ENCODE data around the gene CDKN1B. TPM values are rescaled to one million over a fixed set of nuclear protein-coding genes. Genes with fewer than 3 reads are reported as not detected.

The CDKN1B gene
- polyA plus RNA-seq, 4 donors = 59.1 to 80.7 (median 68.4) TPM

DNA sequence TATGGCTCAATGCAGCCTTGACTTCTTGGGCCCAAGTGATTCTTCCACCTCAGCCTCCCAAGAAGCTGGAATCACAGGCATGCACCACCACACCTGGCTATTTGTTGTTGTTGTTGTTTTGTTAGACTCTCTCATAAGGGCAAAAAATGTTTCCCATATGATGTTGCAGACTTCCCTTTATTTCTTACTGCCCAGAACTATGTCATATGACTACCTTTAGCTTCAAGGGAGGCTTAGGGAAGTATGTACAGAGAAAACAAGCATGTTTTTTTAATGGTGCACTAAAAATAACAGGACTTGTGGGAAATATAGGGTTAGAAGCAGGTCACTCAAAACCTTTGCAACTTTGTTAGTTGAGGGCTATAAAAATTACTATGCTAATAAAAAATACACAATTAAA, 16.9 kb upstream of the CDKN1B start:
- DNase-seq (ENCODE audit: low read depth in 4 of 4, low spot score in 3 of 4) = no peak

DNA sequence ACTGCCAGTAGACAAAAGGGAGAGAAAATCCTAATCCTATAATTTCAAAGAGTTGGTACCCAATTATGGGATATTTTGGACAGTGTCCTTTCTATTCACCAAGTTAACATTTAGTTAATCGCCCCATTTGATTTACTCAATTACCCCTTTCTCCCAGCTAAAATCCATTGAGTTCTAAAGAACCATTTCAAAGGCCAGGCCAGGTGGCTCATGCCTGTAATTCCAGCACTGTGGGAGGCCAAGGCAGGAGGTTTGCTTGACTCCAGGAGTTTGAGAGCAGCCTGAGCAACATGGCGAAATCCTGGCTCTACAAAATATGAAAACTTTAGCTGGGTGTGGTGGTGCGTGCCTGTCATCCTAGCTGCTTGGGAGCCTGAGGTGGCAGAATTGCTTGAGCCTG, 15.7 kb upstream of the CDKN1B start:
- no peak for DNase-seq (ENCODE audit: low read depth in 4 of 4, low spot score in 3 of 4)

DNA sequence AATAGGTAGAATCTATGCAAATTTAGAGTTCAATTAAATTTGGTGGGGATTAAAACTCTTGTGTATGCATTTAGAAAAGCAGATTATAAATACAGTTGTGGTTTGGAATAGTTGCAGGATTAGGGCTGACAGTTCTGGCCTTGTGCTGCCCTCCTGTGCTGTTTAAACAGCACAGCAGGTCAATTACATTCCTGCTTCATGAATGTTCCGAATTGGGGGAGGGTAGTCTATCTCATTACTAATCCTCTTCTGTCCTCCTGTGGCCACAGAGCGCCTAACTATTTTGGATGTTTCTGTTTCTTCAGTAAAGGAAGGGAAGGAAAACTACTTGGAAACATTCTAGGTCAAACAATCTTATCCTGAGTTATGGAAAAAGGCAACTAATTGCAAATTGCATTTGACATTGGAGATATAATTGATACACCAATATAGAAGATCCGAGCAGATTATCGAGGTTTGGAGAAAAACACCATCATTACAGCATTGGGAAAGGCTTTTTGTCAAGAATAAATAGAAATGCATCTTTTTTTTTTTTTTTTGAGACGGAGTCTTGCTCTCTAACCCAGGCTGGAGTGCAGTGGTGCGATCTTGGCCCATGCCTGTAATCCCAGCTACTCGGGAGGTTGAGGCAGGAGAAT, 12.5 kb upstream of the CDKN1B start:
- peak in 1 of 4 donors; percentile 78 for DNase-seq (ENCODE audit: low read depth in 4 of 4, low spot score in 3 of 4)

DNA sequence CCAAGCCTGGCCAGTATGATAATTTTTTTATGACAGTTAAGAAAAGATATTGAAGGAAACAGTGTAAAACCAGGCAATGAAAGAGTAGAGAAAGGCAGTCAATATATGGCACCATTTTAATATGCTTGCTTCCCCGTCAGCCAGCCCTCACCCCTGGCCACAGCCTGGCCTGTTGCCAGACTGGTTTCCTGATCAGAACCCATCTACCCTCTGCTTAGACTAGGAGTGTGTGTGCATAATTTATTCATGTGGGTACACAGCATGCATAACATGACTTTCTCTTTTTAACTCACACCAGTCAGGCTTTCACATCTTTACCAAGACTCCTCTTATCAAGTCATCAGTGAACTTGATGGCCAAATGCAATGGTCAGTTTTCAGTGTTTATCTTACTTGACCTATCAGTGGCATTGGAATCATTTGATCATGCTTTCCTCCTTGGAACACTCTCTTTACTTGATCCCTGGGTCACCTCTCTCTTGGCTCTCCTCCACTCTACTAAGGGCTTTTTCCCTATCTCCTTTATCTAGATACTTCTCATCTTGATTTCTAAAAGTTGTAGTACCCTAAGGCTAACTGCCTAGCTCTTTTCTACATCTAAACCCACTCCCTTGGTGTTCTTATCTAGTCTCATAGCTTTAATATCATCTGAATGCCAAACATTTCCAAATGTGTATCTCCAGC, 11.2 kb upstream of the CDKN1B start:
- no peak for DNase-seq (ENCODE audit: low read depth in 4 of 4, low spot score in 3 of 4)

DNA sequence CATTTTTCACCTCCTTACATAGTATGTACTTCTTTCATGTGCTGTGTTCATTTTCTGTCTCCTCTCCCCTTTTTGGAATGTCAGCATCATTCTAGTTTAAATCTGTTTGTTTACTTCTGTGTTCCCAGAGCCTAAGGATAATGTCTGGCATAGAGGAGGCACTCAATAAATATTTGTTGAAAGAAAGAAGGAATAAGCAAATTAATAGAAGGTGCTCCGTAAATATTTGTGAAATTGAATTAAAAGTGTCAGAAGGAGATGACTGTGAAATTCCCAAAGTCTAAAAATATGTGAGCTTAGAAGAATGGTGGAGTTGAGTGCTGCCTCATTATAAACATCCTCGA, 3.3 kb upstream of the CDKN1B start:
- no peak for DNase-seq (ENCODE audit: low read depth in 4 of 4, low spot score in 3 of 4)

DNA sequence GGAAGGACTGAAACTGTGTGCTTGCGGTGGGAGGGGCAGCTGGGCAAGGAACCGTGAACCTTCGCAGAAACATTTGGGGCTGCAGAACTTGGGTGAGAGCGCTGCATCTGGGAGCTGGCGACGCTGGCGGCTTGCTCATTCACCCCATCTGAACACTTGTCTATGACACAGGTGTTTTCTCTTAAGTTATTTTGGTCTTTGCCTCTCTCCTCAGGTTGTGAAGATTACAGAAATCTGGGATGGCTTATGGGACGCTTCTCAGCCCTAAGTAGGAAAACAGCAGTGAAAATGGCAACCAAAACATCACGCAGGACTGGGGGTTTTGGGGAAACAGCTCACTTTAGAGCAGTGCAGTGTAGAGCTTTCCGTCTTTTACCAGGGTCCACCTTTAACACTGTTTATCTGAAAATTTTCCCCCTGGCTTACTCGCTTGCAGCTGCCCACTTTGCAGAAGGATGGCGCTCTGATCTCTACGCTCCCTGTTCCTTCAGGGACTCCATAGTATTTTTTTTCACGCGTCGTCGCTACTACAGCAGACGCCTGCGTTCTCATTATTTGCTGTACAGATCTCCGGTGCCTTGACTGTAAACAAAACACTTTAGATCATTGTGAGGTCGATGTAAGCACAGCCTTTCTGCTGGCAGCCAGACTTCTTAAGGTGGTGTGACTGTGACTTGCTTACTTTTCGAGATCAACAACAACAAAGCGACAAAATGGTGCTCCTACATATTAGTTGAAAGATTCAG, 2.7 kb upstream of the CDKN1B start:
- DNase-seq (ENCODE audit: low read depth in 4 of 4, low spot score in 3 of 4) = no peak

DNA sequence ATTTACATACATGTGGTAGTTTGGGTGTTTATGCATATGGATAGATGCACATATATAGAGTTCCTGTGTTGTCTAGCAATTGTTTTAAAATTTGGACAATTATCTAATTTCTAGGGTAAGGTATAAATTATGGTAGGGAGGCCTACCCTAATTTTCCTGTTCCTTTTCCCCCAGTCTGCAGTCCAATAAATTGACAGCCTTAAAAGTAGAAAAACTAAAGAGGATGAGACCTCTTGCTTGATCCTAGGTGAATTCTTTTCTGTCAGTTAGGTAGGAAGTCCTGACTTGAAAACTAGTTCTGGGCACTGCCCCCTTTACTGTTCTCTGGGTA, 2.1 kb upstream of the CDKN1B start:
- no peak for DNase-seq (ENCODE audit: low read depth in 4 of 4, low spot score in 3 of 4)

DNA sequence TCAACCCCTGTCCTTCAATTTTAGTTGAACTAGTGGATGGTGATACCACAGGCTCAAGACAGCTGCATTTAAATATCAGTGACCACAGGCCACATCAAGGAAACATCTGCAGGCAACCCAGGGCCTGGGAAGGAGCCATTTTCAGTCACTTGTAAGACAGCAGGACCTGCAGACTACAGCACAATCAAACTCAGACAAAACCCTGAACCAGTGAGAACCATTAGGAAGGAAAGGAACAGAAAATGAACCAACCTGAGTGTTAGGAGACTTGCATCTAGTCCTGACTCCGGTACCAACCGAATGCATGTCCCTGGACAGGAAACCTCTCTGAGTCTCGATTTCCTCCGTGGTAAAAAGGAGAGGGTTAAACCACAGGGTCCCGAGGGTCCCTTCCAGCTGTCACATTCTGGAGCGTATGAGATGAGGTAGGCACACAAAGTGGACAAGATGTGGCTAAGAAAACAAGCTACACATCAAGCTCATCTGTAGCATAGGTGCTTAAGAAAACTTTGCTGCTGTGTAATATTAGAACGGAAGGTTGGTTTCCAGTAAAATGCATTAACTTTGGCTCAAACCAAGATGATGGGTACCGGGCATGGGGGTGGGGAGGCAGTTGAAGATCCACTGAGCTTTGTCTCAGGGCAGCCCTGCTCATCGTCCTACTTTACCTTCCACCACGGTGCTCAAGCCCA, 1.6 kb upstream of the CDKN1B start:
- no peak for DNase-seq (ENCODE audit: low read depth in 4 of 4, low spot score in 3 of 4)

DNA sequence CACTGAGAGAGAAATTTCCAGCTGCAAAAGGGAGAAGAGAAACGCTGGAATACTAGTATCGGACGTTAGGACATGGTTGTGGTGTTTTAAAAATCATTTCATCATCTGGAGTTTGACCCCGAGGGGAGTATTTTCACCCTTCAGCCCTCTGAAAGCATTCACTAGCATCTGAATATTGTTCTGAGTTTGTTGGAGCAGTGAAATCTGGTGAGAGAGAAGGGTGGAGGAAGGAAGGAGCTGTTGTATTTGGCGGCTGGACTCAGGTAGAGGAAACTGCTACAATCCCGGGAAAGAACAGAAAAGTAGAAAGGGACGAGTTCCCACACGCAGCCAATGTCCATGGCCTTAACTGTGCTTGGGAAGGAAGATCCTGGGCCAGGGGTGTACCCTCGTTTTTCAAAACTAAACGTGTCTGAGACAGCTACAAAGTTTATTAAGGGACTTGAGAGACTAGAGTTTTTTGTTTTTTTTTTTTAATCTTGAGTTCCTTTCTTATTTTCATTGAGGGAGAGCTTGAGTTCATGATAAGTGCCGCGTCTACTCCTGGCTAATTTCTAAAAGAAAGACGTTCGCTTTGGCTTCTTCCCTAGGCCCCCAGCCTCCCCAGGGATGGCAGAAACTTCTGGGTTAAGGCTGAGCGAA, 896 bp upstream of the CDKN1B start:
- DNase-seq (ENCODE audit: low read depth in 4 of 4, low spot score in 3 of 4) = no peak

DNA sequence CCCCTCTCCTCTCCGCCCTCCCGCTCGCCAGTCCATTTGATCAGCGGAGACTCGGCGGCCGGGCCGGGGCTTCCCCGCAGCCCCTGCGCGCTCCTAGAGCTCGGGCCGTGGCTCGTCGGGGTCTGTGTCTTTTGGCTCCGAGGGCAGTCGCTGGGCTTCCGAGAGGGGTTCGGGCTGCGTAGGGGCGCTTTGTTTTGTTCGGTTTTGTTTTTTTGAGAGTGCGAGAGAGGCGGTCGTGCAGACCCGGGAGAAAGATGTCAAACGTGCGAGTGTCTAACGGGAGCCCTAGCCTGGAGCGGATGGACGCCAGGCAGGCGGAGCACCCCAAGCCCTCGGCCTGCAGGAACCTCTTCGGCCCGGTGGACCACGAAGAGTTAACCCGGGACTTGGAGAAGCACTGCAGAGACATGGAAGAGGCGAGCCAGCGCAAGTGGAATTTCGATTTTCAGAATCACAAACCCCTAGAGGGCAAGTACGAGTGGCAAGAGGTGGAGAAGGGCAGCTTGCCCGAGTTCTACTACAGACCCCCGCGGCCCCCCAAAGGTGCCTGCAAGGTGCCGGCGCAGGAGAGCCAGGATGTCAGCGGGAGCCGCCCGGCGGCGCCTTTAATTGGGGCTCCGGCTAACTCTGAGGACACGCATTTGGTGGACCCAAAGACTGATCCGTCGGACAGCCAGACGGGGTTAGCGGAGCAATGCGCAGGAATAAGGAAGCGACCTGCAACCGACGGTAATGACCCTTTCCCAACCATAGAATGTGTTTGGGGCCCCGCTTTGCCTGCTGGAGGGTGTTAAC, 615 bp downstream of the CDKN1B start:
- DNase-seq (ENCODE audit: low read depth in 4 of 4, low spot score in 3 of 4) = no peak

DNA sequence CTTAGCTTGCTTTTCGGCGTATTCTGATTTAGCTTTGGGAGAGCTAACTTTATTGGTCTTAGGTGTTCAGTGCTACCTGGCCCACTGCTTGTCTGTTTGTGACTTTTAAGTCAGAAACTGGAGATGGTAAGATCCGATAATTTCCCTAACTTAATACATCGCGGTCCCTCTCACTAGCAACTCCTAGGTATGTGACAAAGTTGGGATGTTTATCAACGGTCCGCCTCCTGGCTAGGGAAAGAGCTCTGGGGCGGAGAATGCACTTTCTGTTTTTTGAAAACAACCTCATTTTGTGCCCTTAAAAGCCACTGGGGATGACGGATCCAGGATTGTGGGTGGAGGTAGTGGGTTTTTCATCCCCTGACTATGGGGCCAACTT, 1.2 kb downstream of the CDKN1B start:
- no peak for DNase-seq (ENCODE audit: low read depth in 4 of 4, low spot score in 3 of 4)

DNA sequence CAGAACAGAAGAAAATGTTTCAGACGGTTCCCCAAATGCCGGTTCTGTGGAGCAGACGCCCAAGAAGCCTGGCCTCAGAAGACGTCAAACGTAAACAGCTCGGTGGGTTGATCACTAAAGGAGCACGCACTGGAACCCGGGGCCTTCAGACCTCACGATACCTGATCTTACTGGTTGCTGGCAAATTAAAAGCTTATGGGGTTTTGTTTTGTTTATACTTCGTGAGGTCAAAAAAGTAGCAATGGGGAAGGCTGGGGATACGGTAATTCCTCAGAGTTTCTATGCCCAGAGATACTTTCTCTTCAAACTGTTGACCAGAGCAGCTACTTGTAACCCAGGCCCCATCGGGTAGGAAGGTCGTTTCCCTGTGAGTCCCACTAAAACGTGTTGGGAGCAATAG, 1.7 kb downstream of the CDKN1B start:
- no peak for DNase-seq (ENCODE audit: low read depth in 4 of 4, low spot score in 3 of 4)

DNA sequence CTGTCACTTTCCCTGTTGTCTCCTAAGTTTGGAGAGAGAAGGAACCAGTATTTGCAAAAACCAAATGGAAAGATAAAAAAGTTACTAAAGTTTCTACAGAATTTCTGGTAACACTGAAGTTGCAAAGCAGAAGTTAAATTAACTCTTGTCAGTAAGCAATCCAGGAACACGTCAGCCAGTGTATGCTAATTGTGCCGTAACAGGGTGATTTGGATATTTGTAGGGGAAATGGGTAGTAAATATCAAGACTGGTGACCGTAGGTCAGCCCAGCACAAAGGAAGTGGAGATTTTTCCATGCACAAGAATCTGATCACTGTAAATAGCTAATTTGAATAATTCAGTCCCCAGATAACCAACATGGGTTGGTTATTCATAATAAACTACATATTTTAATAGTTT, 2.3 kb downstream of the CDKN1B start:
- DNase-seq (ENCODE audit: low read depth in 4 of 4, low spot score in 3 of 4) = no peak

DNA sequence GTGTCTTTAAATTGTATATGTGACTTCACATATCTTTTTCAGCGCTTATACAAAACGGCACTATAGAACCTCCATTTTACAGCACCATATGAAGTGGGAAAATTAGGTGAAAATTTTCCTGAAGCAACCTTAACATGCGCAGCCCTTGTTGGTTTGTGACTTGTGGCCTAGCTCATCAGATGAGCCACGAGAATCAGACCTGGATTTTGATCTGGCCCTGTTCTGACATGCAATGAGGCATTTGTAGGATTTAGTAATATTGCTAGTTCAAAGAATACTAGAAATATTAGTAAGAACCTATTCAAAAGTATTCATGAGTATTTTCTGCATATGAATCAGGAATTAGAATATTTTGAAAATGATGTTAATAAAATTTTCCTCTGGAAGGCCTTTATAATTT, 2.9 kb downstream of the CDKN1B start:
- DNase-seq (ENCODE audit: low read depth in 4 of 4, low spot score in 3 of 4) = no peak

DNA sequence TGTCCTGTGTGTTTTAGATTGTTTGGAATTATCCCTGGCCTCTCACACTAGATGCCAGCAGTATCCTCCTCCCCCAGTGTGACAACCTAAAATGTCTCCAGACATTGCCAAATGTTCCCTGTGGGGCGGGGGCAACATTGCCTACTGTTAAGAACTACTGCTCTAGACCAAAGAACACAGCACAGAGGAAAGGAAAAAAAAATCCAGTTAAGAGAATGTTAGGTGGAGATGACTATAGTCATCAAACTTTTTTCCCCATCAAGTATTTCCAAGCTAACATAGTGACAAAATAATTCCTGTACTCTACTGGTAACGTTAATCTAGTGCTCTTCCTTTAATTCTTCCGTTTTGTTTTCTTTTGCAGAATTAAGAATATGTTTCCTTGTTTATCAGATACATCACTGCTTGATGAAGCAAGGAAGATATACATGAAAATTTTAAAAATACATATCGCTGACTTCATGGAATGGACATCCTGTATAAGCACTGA, 3.5 kb downstream of the CDKN1B start:
- DNase-seq (ENCODE audit: low read depth in 4 of 4, low spot score in 3 of 4) = no peak

DNA sequence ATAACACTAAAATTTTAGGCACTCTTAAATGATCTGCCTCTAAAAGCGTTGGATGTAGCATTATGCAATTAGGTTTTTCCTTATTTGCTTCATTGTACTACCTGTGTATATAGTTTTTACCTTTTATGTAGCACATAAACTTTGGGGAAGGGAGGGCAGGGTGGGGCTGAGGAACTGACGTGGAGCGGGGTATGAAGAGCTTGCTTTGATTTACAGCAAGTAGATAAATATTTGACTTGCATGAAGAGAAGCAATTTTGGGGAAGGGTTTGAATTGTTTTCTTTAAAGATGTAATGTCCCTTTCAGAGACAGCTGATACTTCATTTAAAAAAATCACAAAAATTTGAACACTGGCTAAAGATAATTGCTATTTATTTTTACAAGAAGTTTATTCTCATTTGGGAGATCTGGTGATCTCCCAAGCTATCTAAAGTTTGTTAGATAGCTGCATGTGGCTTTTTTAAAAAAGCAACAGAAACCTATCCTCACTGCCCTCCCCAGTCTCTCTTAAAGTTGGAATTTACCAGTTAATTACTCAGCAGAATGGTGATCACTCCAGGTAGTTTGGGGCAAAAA, 4.1 kb downstream of the CDKN1B start:
- DNase-seq (ENCODE audit: low read depth in 4 of 4, low spot score in 3 of 4) = no peak

DNA sequence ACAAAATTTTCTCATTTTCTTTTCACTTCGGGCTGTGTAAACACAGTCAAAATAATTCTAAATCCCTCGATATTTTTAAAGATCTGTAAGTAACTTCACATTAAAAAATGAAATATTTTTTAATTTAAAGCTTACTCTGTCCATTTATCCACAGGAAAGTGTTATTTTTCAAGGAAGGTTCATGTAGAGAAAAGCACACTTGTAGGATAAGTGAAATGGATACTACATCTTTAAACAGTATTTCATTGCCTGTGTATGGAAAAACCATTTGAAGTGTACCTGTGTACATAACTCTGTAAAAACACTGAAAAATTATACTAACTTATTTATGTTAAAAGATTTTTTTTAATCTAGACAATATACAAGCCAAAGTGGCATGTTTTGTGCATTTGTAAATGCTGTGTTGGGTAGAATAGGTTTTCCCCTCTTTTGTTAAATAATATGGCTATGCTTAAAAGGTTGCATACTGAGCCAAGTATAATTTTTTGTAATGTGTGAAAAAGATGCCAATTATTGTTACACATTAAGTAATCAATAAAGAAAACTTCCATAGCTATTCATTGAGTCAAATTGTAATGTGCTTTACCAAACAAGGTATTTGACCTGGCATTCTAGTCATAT, 4.8 kb downstream of the CDKN1B start:
- DNase-seq (ENCODE audit: low read depth in 4 of 4, low spot score in 3 of 4) = no peak

DNA sequence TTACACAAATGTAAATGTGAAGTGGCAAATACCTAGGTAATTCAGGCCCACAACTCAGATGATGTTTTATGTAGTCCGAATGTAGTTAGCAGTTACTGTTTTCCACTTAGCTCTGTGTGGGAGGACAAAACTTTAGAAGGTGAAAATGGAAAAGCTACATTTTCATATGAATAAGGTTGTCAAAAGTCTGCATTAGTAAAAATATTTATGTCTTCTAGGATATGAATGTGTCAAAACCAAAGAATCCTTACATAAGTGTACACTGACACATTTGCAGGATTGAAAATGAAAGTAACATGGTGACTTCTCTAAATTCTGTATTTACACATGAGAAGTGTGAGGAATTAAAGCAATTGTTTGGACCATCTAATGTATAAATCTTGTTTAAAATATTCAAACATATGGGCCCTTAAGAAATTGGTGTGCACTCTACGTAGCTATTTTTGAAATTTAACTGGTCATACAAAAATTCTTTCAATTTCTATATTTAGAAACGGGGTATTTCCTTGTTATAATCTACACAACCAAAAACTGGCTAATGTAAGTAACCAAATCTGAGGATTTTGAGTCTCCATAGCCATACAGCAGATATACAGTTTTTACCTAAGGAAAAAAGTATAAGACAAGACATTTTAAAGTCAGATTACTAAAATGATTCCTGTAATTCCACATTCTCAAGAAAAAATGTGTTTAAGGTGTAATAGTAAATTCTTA, 5.4 kb downstream of the CDKN1B start:
- DNase-seq (ENCODE audit: low read depth in 4 of 4, low spot score in 3 of 4) = no peak

DNA sequence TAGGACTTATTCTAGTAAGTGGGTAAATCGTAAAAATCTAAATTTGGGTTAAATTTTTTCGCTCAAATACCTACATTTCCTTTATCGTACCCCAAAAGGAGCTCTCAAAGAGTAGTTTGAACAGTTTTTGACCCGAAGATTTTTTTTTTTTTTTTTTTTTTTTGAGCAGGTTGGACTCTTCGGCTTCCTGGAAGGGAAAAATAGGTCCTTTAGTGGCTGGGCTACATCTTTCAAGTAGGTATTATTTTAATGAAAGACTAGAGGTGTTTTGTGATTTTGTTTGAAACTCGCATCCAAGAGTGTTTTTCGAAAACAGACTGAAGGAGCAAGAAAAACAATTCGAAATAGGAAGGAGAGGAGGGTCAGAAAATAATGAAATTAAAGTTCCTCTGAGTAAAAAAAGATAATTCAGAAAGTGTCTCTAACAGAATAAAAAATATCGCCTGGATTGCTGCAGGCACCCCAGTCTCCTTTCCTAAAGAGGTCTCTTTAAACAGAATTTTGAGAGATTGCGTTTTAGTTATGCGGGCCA, 6.0 kb downstream of the CDKN1B start:
- no peak for DNase-seq (ENCODE audit: low read depth in 4 of 4, low spot score in 3 of 4)
